Calu3 (cell line): ENCODE measurements around the gene IQCC. TPM values are rescaled to one million over a fixed set of nuclear protein-coding genes. Genes with fewer than 3 reads are reported as not detected.
A peak's percentile ranks its signal among the peaks of the same experiment; 100 is the strongest.

Source experiments
- BruUV-seq: library from RNA; stranded (reverse); fragments of 400-500 nt; replicated peaks from 2 replicates; lab custom pipeline; 2021; lab: Mats Ljungman, UMichigan
- CTCF ChIA-PET: fragments of 300-600 bp; sonication (Branson Sonifier 250); formaldehyde crosslinking; loops from one replicate; lab custom pipeline; 2022; ENCODE audit warnings: antibody characterized with exemption; lab: Charles Lee
- DNase-seq: peaks from one replicate; pipeline ENCODE4 v3.0.0; 2022
- H3K27ac Mint-ChIP-seq: one replicate; pipeline ENCODE4 v1.8.0; 2022; ENCODE audit warnings: mixed read lengths; ENCODE audit not compliant: unreplicated experiment
- H3K27me3 Mint-ChIP-seq: one replicate; pipeline ENCODE4 v1.8.0; 2022; ENCODE audit warnings: mixed read lengths; ENCODE audit not compliant: unreplicated experiment
- H3K36me3 Mint-ChIP-seq: one replicate; pipeline ENCODE4 v1.8.0; 2022; ENCODE audit warnings: mild to moderate bottlenecking, moderate library complexity, mixed read lengths; ENCODE audit not compliant: insufficient read depth, unreplicated experiment
- H3K4me1 Mint-ChIP-seq: one replicate; pipeline ENCODE4 v1.8.0; 2022; ENCODE audit warnings: mild to moderate bottlenecking, low read depth, mixed read lengths; ENCODE audit not compliant: unreplicated experiment
- H3K4me3 Mint-ChIP-seq: one replicate; pipeline ENCODE4 v1.8.0; 2022; ENCODE audit warnings: mild to moderate bottlenecking, low read depth, moderate library complexity, mixed read lengths; ENCODE audit not compliant: unreplicated experiment
- H3K9me3 Mint-ChIP-seq: one replicate; pipeline ENCODE4 v1.8.0; 2022; ENCODE audit warnings: low read depth, mixed read lengths; ENCODE audit not compliant: unreplicated experiment
- intact Hi-C: fragments of 100-400 bp; cut with micrococcal nuclease; formaldehyde crosslinking; loops from one replicate; pipeline ENCODE4 v1.10.0; 2022; ENCODE audit not compliant: unreplicated experiment
- total RNA-seq: library from RNA; stranded (reverse); gene quantifications from 2 replicates; pipeline ENCODE4 v1.2.3, GENCODE V29; 2022
- TF ChIP-seq, protein P1 (sequence below): fragments of 200-600 bp; IDR thresholded peaks from one replicate; pipeline ENCODE4 v1.8.0; 2022; ENCODE audit warnings: antibody characterized with exemption; ENCODE audit not compliant: unreplicated experiment

The IQCC gene
- total RNA-seq, 1 experiment from 2014 or later, result 7.6 TPM

DNA sequence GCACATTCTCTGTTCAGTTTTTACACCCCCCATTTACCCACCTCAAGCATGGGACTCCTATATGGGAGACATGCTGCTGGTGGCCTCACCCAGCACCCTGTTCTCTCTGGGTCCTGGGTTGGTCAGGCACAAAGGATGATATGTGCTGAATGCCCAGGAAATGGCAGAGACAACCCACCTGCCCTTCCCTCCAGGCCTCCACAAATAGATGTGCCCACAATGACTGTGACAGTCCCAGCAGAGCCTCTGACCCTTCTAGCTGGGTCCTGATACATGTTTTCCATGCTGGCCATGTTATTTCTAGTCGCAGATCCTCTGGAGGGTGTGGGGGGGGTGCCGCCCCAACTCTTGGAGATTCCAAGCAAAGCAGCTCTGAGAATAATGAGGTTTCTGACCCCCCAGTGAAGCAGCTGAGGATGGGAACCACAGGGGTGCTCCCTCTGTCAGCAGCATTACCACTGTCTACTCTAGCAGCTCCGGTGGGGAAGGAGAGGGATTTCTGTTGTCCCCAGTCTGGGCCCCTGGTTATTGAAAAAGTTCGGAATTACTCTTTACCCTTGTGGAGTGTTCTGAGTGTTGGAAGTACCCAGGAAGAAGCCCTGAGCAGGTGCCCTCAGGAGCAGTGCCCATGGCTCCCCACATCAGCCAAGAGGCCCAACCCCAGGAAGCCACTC is 6.3 kb upstream of the IQCC start:
- Mint-ChIP-seq H3K4me1 (peaks cover 16% of the 10 kb centered on the region), H3K27ac (no peak overlapping the region), H3K4me3 (no peak overlapping the region)

DNA sequence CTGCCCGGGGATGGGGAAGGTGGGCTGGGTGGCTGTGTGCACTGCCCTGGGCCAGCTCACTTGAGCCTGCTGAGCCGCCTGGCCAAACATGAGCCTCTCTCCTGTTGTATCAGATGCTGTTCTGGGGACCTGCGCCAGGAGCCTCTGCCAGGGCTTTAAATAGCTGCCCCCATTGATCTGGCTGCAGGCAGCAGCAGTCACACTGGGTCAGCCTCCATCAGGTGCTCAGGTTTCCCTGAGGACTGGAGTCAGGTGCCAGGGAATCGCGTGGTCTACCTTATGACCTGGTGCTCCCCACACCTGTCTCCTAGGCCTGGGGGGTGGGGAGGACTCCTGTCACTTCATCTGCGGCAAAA is 5.8 kb upstream of the IQCC start:
- Mint-ChIP-seq H3K9me3 (no peaks in the 10 kb centered on the region), H3K36me3 (peaks cover 65% of the 10 kb centered on the region), H3K27ac (peak overlapping the region; percentile 59), H3K4me3 (peak overlapping the region; percentile 78), H3K4me1 (peaks cover 16% of the 10 kb centered on the region), H3K27me3 (no peaks in the 10 kb centered on the region)
- DNase-seq, result no peak
- TF ChIP-seq, protein P1, sequence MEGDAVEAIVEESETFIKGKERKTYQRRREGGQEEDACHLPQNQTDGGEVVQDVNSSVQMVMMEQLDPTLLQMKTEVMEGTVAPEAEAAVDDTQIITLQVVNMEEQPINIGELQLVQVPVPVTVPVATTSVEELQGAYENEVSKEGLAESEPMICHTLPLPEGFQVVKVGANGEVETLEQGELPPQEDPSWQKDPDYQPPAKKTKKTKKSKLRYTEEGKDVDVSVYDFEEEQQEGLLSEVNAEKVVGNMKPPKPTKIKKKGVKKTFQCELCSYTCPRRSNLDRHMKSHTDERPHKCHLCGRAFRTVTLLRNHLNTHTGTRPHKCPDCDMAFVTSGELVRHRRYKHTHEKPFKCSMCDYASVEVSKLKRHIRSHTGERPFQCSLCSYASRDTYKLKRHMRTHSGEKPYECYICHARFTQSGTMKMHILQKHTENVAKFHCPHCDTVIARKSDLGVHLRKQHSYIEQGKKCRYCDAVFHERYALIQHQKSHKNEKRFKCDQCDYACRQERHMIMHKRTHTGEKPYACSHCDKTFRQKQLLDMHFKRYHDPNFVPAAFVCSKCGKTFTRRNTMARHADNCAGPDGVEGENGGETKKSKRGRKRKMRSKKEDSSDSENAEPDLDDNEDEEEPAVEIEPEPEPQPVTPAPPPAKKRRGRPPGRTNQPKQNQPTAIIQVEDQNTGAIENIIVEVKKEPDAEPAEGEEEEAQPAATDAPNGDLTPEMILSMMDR, result no peak
- no TSS peak for BruUV-seq
- intact Hi-C loops, result no loop called here
- CTCF ChIA-PET, result interaction anchor here (0.6 kb wide), 2 partner anchors 76 to 79 kb away, joined by 3 to 4 read pairs; no protein-coding TSS in a partner anchor

More for the DNA sequence above, 6.3 kb upstream of the IQCC start:
- Mint-ChIP-seq H3K36me3 (peaks cover 66% of the 10 kb centered on the region), H3K9me3 (no peaks in the 10 kb centered on the region), H3K27me3 (no peaks in the 10 kb centered on the region)
- no peak for DNase-seq
- CTCF ChIA-PET, result interaction anchor here (0.5 to 0.6 kb wide), 3 partner anchors 75 to 201 kb away, joined by 3 to 4 read pairs (median 3); no protein-coding TSS in a partner anchor
- intact Hi-C loops, result no loop called here
- no TSS peak for BruUV-seq
- TF ChIP-seq, protein P1, result no peak

DNA sequence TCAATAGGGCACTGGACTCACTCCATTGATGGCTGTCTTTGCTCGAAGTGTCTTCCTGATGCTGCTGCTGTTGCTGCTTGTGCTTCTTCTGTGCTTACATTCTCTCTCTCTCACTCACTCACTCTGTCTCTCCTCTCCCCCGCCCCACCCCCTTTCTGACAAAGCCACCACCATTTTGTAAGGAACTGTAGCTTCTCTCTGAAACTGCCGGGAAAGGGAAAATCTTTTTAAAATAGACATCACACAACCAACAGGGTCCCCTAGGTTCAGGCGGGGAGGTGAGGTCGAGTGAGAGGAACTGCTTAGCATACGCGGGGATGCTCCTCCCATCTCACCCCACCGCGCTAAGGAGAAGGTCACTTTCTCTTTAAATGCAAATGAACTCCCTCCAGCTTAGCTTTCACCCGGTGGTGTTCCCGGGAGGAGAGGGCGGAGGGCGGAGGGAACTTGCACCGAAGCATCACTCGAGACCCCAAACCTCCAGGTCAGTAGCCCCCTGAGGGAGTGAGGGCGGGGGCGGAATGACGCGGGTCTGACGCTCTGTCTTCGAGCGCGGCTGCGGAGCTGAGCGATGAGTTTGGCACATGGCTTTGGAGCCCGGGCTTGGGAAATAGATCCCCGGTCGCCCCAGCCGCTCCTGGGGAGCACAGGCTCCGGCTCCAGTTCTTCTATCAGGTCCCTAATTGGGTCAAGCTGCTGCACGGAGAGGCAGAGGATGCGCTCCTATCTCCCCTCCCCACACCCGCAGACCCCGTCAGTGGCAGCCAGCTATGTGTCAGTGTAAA is 5.1 kb upstream of the IQCC start, which contains the start of gene CCDC28B:
Gene CCDC28B (plus strand): TSS at position 370 of the 785 bp plus-strand sequence. CDS start 1,341 bp downstream, outside the sequence.
- Mint-ChIP-seq H3K36me3 (peaks cover 67% of the 10 kb centered on the region), H3K9me3 (no peaks in the 10 kb centered on the region), H3K27ac (peak within 1 kb of the TSS; percentile 78), H3K4me1 (peaks cover 16% of the 10 kb centered on the region), H3K27me3 (no peaks in the 10 kb centered on the region), H3K4me3 (peak within 1 kb of the TSS; percentile 78)
- CTCF ChIA-PET, result interaction anchor here (0.6 kb wide), 1 partner anchor 80 kb away, joined by 4 read pairs; no protein-coding TSS in a partner anchor
- intact Hi-C loops, result no loop called here
- peak; percentile 31 for DNase-seq
- TF ChIP-seq, protein P1, result no peak
- BruUV-seq, result no TSS peak

DNA sequence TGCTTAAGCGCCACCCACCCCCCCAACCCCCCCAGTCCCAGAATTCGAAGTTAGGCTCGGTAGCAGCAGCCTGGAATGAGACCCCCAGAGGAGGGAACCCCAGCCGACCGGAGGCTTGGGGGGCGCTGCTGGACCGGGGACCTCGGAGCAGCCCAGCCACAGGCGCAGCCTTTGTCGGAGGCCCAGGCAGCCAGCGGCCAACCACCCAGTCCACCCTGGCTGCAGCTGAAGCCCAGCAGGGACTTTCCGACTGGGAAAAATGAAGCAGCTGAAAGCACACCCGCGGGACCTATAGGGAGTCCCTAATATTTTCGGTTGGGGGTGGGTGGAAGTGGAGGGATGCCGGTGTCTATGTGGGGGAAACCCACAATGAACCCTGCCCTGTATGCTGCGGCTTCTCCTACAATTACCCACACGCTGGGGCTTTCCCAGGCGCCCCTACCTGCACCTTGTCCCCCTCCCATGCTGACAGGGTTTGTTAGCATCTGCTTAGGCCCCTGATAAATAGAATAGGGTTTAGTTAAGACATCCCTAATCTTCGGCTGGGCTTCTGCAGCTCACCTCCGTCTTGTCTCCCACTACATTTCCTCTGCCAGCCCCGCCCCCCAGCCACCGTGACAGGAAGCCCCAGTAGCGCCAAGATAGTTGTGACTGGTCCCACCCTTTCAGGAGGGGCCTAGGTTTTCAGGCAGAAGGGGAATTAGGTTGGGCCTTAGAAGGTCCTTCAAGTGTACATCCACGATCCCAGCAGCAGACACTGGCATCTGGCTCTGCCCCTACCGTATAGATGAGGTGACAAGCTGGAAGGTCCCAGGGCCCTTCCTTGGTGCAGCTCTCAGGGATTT is 4.2 kb upstream of the IQCC start:
- Mint-ChIP-seq H3K27ac (peak overlapping the region; percentile 78), H3K4me3 (peak overlapping the region; percentile 78), H3K27me3 (no peaks in the 10 kb centered on the region), H3K4me1 (peaks cover 16% of the 10 kb centered on the region), H3K36me3 (peaks cover 67% of the 10 kb centered on the region), H3K9me3 (no peaks in the 10 kb centered on the region)
- peak; percentile 57 for DNase-seq
- intact Hi-C loops, result no loop called here
- no TSS peak for BruUV-seq
- CTCF ChIA-PET, result no interaction called here
- TF ChIP-seq, protein P1, result no peak
